ENCODE measurements around the gene CEP112. TPM values are rescaled to one million over a fixed set of nuclear protein-coding genes. Genes with fewer than 3 reads are reported as not detected.

Gene CEP112
- polyA plus RNA-seq, 1 donor: 4.4 TPM

- no peak overlapping the region for H3K4me3 ChIP-seq (ENCODE audit: low read length)
- WGBS (ENCODE audit: insufficient coverage, low lambda C conversion rate): no CpG with 5 or more reads among the region's 9 CpGs
- no peak overlapping the region for H3K27ac ChIP-seq (ENCODE audit: low read length)
Measured at GRCh38 chr17:65586899-65587298, 605.0 kb downstream of the CEP112 start.

More at GRCh38 chr17:65586899-65587298, 605.0 kb downstream of the CEP112 start:
- H3K36me3 ChIP-seq (ENCODE audit: control insufficient read depth, insufficient read depth, low read length): no peaks in the 10 kb centered on the region
- H3K27me3 ChIP-seq (ENCODE audit: control insufficient read depth, insufficient read depth, low read length): no peaks in the 10 kb centered on the region
- peaks cover 32% of the 10 kb centered on the region for H3K4me1 ChIP-seq (ENCODE audit: control insufficient read depth, insufficient read depth, low read length)
- H3K9me3 ChIP-seq (ENCODE audit: control insufficient read depth, low read depth, low read length): no peaks in the 10 kb centered on the region
- DNase-seq: no peak

Other genes starting within 250 kb of the CEP112 start
- gene APOH, start 37.3 kb upstream of the CEP112 start, polyA plus RNA-seq: 4.4 TPM
- 24.4 TPM for gene PRKCA, start 110.5 kb upstream of the CEP112 start, polyA plus RNA-seq